Stimulated activated CD4-positive, alpha-beta T cell treated with anti-CD3 and anti-CD28 coated beads, Interleukin-4, amount 100 ng/mL, for 48 hours (primary cell): ENCODE results near the gene CRTC1.
"Not testable (repeated sequence)": the region's sequence is repeated elsewhere in the genome, so short reads cannot be mapped to it uniquely, and the experiment has no call there.

ENCODE experiments used
- DNase-seq, 2 donors: peaks; one replicate each; pipeline ENCODE4 v3.0.0-alpha.2; 2020; ENCODE audit warnings: low read depth in 2 of 2

Gene CRTC1

DNA sequence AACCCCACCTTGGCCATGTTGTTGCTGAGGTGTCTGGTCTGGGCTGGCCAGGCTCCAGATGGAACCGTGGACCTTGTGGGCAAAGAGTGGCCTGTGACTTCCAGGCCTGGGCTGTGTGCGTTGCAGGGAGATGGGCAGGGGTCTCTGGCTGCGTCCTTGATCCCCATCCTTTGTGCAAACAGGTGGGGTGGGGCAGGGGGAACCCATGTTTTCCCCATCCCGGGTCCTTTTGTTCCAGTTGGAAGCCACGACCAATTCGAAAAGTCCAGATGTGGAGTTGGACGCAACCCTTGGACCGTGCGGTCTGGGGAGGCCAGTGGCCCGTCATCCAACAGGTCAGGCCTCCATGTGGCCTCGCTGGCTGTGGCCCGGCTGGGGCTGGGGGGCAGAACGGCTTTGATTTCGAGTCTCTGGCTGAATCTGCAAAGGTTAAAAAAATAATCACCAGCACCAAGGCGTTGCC is 120.7 kb downstream of the CRTC1 start:
- no peak for DNase-seq

DNA sequence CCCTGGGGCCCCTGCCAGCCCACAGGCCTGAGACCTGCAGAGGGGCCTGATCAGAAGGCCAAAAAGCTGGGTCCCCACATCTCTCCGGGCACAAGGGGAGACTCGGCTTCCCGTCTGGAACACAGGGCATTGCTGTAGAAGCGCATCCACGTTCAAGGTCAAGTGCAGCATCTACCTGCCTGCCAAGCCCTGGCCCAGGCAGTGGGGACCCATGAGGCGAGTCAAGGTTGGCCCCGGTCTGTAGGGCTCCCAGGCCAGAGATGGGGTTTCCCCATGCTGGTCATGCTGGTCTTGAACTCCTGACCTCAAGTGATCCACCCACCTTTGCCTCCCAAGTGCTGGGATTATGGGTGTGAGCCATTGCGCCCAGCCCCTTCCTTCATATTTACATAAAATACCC is 121.2 kb downstream of the CRTC1 start:
- DNase-seq, result no peak

DNA sequence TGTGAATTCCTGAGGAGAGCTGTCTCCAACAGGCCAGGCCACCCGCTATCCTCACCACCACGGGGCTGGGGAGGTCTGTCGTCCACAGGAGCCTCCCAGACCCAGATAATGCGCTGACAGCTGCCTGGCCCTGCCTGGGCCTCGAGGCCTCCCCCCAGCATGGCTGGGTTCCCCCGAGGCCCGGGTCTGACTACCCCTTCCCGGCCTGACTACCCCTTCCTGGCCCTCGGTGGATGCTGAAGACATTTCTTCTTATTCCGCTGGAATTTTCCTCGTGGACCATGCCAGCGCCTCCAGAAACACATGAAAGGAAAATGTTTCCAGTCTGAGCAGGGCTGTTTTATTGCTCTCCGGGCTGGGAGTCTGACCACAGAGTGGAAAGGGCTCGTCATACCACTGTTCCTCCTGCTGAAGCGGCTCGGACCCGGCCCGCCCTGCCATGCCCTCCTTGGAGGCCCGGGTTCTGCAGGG is 124.4 kb downstream of the CRTC1 start:
- no peak for DNase-seq

DNA sequence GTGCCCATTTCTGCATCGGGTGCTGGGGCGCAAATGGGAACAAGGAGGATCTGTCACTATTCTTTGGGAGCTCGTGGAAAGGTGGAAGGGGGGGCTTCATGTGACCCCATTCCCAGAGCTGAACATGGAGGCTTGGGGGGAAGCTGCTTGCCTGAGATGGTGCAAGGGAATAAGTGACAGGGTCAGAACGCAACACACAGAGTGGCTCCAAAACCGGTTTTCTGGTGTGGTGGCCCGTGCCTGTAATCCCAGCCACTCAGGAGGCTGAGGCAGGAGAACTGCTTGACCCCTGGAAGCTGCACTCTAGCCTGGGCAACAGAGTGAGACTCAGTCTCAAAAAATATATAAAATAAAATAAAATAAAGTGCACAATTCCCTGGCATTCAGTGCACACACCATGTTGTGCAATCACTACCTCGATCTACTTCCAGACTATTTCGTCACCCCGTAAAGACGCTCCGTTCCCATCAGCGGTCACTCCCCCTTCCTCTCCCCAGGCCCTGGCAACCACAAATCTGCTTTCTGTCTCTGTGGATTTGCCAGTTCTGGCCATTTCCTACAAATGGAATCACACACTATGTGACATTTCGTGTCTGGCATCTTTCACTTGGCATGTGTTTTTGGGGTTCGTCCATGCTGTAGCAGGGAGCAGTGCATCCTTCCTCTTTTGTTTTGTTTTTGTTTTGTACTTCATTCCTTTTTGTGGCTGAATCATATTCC is 125.8 kb downstream of the CRTC1 start:
- DNase-seq, result no peak

DNA sequence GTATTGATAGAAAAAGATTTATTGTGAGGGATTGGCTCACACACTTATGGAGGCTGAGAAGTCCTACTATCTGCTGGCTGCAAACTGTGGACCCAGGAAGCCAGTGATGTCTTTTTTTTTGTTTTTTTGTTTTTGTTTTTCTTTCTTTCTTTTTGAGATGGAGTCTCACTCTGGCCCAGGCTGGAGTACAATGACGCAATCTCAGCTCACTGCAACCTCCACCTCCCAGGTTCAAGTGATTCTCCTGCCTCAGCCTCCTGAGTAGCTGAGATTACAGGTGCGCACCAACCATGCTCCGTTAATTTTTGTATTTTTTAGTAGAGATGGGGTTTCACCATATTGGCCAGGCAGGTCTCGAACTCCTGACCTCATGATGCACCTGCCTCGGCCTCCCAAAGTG is 128.2 kb downstream of the CRTC1 start:
- not testable (repeated sequence) for DNase-seq

DNA sequence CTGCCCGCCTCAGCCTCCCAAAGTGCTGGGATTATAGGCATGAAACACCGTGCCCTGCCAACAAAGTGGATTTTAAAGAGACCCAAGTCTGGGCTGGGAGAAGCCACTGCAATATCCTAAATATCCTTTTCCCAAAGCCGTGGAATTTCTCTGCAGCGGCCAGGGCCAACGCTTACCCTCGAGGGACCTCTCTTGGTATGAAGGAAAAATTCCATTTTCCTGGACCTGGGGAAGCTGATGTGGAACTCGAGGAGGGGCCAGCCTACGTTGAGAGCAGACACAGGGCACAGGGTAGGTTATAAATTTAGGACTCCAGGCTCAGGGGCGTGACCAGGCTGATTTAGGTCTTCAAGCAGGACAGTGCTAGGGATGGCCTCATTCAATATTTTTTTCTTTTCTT is 130.6 kb downstream of the CRTC1 start:
- no peak for DNase-seq

DNA sequence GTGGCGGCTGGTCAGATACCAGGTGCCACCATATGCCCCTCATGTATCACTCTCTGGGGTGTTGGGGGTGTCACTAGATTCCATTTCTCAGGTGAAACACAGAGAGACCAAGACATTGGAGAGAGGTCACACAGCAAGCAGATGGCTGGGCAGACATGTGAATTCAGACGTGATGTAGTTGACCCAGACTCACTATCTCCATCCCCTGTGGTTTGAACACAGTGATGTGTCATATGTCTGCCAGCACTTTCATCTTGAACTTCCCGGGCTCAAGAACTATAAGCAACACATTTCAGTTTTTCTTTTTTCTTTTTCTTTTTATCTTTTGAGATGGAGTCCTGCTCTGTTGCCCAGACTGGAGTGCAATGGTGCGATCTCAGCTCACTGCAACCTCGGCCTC is 132.2 kb downstream of the CRTC1 start:
- no peak for DNase-seq

DNA sequence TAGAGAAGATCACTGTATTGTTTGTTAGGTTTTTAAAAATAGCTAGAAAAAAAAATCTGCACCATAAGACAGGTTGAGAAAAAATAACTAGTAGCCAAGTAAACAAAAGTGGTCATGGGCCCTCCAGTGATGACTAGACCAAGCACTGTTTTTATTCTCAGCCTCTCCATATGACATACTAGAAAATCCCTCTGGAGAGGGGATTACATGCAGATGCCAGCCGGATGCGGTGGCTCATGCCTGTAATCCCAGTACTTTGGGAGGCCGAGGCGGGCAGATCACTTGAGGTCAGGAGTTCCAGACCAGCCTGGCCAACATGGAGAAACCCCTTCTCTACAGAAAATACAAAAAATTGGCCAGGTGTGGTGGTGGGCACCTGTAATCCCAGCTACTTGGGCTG is 133.2 kb downstream of the CRTC1 start:
- not testable (repeated sequence) for DNase-seq

DNA sequence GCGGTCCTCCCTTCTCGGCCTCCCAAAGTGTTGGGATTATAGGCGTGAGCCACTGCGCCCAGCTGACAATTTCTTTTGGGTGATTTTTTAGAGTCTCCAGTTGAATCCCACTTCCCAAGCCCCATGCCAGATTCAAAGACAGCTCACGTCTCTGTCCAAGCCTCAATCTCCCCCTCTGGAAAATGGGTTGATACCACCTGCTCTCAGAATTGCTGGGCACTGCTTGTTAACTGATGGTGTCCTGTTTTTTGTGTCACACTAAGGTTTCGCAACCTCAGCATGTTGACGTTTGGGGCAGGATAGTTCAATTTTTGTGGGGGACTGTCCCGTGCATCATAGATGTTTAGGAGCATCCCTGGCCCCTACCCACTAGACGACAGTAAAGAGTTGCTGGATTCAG is 134.1 kb downstream of the CRTC1 start:
- no peak for DNase-seq

DNA sequence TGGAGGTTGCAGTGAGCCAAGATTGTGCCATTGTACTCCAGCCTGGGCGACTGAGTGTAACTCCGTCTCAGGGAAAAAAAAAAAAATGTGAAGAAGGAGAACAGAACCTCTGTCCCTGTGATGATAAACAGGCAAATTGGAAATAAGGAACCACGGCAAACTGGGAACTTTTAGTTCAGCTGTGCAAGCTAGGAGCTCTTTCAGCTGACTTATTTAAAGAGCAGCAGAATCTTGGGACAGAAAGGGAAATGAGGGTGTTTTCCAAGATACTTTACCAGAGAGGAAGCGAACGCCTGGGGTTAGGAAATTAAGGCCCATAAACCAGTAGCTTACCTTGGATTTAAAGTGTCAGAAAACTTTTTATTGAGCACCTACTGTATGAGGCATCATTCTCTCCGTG is 145.3 kb downstream of the CRTC1 start:
- DNase-seq, result no peak

DNA sequence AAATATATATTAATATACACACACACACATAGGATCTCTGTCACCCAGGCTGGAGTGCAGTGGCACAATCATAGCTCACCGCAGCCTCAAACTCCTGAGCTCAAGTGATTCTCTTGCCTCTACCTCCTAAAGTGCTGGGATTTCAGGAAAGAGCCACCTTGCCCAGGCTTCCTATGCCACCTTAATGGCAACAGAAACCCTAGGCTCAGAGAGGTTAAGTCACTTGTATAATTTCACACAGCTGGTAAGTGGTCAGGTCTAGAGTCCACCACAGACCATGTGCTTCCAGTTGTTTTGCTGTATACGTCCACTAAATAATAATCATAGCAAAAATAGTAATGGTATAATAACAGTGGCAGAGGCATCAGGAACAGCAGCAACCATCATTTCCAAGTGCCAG is 147.0 kb downstream of the CRTC1 start:
- no peak for DNase-seq

DNA sequence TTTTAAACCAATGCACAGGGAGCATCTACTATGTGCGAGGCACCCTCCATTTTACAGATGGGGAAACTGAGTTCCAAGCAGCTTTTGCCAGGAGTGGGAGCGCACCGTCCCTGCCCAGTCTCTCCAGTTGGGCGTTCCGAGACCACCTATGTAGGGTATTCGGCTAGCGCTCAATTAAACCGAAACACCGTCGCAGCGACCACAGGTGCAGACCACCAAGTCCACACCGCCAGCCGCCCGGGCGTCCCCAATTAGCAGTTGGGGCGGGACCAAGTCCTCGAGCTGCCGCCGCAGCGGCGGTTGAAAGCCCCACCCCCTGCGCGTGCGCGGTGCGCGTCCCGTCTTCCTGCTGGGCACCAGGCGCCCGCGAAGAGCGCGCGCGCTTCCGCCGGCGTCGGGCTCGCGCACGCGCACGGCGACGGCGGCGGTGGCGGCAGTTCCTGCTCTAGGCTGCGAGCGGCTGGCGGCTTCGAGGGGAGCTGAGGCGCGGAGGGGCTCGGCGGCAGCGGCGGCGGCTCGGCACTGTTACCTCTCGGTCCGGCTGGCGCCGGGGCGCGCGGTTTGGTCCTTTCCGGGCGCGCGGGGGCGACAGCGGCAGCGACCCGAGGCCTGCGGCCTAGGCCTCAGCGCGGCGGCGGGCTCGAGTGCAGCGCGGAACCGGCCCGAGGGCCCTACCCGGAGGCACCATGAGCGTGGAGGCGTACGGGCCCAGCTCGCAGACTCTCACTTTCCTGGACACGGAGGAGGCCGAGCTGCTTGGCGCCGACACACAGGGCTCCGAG is 148.2 kb downstream of the CRTC1 start, which contains the start of gene UPF1:
Gene UPF1, plus strand, starts transcription at position 436 of the 782 bp plus-strand sequence. Its CDS starts 251 bp downstream, at position 687.
- DNase-seq, result peak; percentile 95 to 97
